ENCODE data around the gene CSGALNACT2. TPM values are rescaled to one million over a fixed set of nuclear protein-coding genes. Genes with fewer than 3 reads are reported as not detected.
A peak's percentile ranks its signal among the peaks of the same experiment; 100 is the strongest.
"Not testable (repeated sequence)": the region's sequence is repeated elsewhere in the genome, so short reads cannot be mapped to it uniquely, and the experiment has no call there.

The CSGALNACT2 gene
- total RNA-seq, 2 experiments from 2014 or later, result 38.0 to 39.7 TPM

DNA sequence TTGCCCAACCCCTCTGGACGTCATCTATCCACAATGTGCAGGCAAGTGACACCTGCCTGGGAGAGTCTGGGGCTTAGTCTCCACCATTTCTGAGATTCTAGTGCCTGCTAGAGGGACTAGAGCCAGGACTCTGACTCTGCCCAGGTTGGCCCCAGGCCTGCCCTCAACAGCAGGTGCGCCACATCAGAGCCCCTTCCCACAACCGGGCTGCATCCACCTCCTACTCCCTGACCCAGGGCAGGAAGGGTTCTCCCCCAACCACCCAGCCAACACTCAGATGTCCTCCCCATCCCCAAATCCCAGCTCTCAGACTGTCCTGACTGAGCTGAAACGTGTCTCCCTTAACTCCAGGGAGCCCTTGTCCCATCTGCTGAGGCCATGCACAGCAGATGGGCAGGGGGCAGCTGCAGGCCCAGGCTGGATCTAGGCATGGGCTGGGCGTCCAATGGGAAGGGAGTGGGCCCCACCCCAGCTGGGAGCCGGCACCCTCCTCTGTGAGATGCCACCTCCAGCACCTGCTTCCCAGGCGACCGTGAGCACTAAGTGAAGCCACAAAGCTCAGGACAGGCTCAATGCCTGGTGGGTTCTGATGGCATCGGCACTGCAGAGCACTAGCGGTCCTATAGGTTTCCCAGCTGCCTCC is 79.4 kb downstream of the CSGALNACT2 start:
- ATAC-seq (no peak), DNase-seq (no peak)
- no peaks in the 10 kb centered on the region for H3K9me3 Mint-ChIP-seq (ENCODE audit: low read depth)
- H3K4me1 Mint-ChIP-seq, result peaks cover 8% of the 10 kb centered on the region
- CTCF ChIA-PET, result interaction anchor here (0.7 to 16.8 kb wide), 3 partner anchors 15 to 38 kb away, joined by 3 to 176 read pairs (median 7); no protein-coding TSS in a partner anchor
- no peak overlapping the region for H3K27ac Mint-ChIP-seq
- H3K4me3 Mint-ChIP-seq, result no peak overlapping the region
- H3K36me3 Mint-ChIP-seq, result no peaks in the 10 kb centered on the region
- H3K27me3 Mint-ChIP-seq, result no peaks in the 10 kb centered on the region

DNA sequence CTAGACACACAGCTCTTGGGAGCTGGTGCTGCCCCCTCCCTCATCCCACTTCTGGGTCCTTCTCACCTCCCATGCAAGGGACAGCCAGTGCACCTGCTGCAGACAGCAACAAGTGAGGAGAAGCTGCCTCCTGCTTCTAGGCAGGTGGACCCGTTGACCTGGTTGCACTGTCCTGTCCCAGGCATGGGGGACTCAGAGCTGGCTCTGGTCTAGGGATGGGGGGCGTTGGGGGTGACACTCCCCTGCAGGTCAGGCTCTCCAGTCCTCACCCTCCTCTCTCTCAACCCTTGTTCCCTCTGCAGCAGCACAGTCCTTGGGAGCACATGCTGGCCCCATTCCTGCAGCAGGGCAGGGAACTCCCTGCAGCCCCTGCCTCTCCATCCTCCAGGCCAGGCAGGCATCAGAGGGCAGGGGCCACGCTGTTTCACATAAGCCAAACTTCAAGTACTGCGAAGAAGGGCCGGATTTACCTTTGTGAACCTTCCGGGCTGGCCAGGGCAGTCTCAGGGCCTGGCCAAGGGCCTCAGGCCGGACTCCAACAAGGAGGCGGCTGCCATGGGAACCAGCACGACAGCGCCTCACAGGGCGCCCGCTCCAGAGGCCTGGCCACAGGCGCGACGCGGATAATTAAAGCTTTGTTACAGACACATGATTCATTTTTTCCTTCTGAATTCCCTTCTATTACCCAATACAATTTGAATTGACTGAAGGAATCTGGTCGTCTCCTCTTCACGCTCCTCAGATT is 80.1 kb downstream of the CSGALNACT2 start:
- ATAC-seq (no peak), DNase-seq (no peak)
- Mint-ChIP-seq H3K4me1 (peaks cover 8% of the 10 kb centered on the region), H3K9me3 (ENCODE audit: low read depth) (no peaks in the 10 kb centered on the region), H3K36me3 (no peaks in the 10 kb centered on the region), H3K27me3 (peaks cover 1% of the 10 kb centered on the region), H3K4me3 (no peak overlapping the region), H3K27ac (no peak overlapping the region)
- CTCF ChIA-PET, result interaction anchor here (2.9 to 16.8 kb wide), 2 partner anchors 16 to 25 kb away, joined by 7 to 176 read pairs; no protein-coding TSS in a partner anchor

DNA sequence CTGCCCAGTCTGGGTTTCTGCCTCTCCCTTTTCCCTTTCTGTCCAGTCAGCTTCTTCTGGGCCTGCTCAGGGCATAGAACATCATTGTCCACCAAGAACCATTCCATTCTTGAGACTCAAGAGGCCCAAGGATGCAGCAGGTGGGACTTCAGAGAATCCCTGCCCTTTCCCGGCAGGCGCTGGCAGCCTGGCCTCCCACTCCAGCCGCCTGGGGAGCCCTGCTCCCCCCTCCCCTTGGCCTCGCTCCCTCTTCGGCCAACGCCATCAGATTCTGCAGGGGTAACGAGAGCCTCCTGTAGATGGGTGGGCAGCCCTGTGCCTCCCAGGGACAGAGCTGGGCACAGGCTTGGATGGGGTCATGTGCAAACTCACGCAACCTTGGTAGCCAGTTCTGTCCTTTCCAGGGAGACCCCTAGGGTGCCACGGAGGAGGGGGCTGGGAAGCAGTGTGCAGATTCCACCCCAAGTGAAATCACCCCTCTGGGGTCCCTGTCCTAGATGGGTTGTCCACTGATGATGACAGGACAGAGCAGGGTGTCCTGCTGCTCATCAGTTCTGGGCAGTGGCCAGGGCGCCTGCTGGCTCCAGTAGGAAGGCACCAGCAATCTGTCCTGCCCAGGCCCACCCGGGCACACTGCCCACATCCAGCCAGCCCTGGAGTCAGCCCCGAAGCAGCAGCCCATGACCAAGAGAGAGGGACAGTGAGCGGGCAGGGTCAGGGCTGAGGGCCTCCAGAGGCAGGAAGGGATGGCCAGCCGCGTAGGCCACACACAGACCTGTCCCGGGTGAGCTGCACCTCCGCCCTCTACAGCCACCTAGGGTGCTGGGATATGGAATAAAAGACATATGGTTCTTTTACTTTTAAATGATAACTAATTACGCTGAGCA is 80.9 kb downstream of the CSGALNACT2 start:
- H3K36me3 Mint-ChIP-seq, result no peaks in the 10 kb centered on the region
- no peak for DNase-seq
- no peak overlapping the region for H3K27ac Mint-ChIP-seq
- CTCF ChIA-PET, result interaction anchor here (0.8 to 16.8 kb wide), 2 partner anchors 9 to 17 kb away, joined by 3 to 176 read pairs; no protein-coding TSS in a partner anchor
- H3K4me1 Mint-ChIP-seq, result peaks cover 8% of the 10 kb centered on the region
- H3K27me3 Mint-ChIP-seq, result peaks cover 4% of the 10 kb centered on the region
- no peak for ATAC-seq
- H3K4me3 Mint-ChIP-seq, result no peak overlapping the region
- H3K9me3 Mint-ChIP-seq (ENCODE audit: low read depth), result no peaks in the 10 kb centered on the region

DNA sequence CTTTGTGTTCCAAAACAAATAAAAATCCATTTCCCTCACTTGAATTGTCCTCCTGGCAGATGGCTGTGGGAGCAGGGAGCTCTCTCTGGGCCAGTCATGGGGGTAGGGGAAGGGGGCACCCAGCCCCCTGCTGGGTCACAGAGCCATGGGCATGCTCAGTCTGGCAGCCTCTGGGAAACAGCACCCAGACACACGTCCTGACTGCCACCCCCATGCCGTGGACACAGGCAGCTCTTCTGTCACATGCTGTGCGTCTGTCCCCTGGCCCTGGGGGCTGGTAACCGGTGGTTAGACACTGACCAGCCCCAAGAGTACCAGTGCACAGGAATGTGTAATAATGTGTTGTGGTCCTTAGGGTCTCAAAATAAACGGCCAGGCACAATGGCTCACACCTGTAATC is 81.6 kb downstream of the CSGALNACT2 start:
- H3K36me3 Mint-ChIP-seq, result no peaks in the 10 kb centered on the region
- CTCF ChIA-PET, result interaction anchor here (0.8 to 16.8 kb wide), 2 partner anchors 8 to 17 kb away, joined by 3 to 176 read pairs; no protein-coding TSS in a partner anchor
- H3K4me3 Mint-ChIP-seq, result no peak overlapping the region
- peaks cover 5% of the 10 kb centered on the region for H3K27me3 Mint-ChIP-seq
- peaks cover 8% of the 10 kb centered on the region for H3K4me1 Mint-ChIP-seq
- no peak for ATAC-seq
- DNase-seq, result no peak
- H3K9me3 Mint-ChIP-seq (ENCODE audit: low read depth), result no peaks in the 10 kb centered on the region
- H3K27ac Mint-ChIP-seq, result no peak overlapping the region

DNA sequence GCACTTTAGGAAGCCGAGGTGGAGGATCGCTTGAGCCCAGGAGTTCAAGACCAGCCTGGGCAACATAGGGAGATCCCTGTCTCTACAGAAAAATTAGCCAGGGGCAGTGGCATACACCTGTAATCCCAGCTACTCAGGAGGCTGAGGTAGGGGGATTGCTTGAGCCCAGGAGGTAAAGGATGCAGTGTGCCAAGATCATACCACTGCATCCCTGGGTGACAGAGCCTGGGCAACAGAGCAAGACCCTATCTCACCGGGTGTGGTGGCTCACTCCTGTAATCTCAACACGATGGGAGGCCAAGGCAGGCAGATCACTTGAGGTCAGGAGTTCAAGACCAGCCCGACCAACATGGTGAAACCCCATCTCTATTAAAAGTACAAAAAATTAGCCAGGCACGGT is 82.0 kb downstream of the CSGALNACT2 start:
- H3K4me3 Mint-ChIP-seq; H3K27me3 Mint-ChIP-seq; ATAC-seq; DNase-seq; H3K36me3 Mint-ChIP-seq; H3K9me3 Mint-ChIP-seq (ENCODE audit: low read depth); H3K27ac Mint-ChIP-seq: not testable (repeated sequence)
- H3K4me1 Mint-ChIP-seq, result peaks cover 12% of the 10 kb centered on the region
- CTCF ChIA-PET, result interaction anchor here (0.7 to 16.8 kb wide), 3 partner anchors 18 to 294 kb away, joined by 3 to 176 read pairs (median 11); no protein-coding TSS in a partner anchor

- peaks cover 9% of the 10 kb centered on the region for H3K27me3 Mint-ChIP-seq
- no peak overlapping the region for H3K4me3 Mint-ChIP-seq
- H3K4me1 Mint-ChIP-seq, result peaks cover 18% of the 10 kb centered on the region
- H3K36me3 Mint-ChIP-seq, result peaks cover 1% of the 10 kb centered on the region
- H3K9me3 Mint-ChIP-seq (ENCODE audit: low read depth), result no peaks in the 10 kb centered on the region
- H3K27ac Mint-ChIP-seq, result no peak overlapping the region
- CTCF ChIA-PET, result interaction anchor here (0.7 to 16.8 kb wide), 6 partner anchors 10 to 294 kb away, joined by 3 to 176 read pairs (median 4); no protein-coding TSS in a partner anchor
- DNase-seq, result peak; percentile 39
- ATAC-seq, result peak; percentile 48
Observed at GRCh38 chr10:43220657-43221418, 82.6 kb downstream of the CSGALNACT2 start.

- peaks cover 1% of the 10 kb centered on the region for H3K36me3 Mint-ChIP-seq
- H3K9me3 Mint-ChIP-seq (ENCODE audit: low read depth), result no peaks in the 10 kb centered on the region
- H3K4me3 Mint-ChIP-seq, result no peak overlapping the region
- peaks cover 22% of the 10 kb centered on the region for H3K4me1 Mint-ChIP-seq
- no peak overlapping the region for H3K27ac Mint-ChIP-seq
- DNase-seq, result peak; percentile 46
- CTCF ChIA-PET, result interaction anchor here (0.6 to 16.8 kb wide), 7 partner anchors 8 to 127 kb away, joined by 3 to 176 read pairs (median 3); no protein-coding TSS in a partner anchor
- H3K27me3 Mint-ChIP-seq, result peaks cover 9% of the 10 kb centered on the region
- peak; percentile 37 for ATAC-seq
Observed at GRCh38 chr10:43221419-43222209, 83.4 kb downstream of the CSGALNACT2 start.

DNA sequence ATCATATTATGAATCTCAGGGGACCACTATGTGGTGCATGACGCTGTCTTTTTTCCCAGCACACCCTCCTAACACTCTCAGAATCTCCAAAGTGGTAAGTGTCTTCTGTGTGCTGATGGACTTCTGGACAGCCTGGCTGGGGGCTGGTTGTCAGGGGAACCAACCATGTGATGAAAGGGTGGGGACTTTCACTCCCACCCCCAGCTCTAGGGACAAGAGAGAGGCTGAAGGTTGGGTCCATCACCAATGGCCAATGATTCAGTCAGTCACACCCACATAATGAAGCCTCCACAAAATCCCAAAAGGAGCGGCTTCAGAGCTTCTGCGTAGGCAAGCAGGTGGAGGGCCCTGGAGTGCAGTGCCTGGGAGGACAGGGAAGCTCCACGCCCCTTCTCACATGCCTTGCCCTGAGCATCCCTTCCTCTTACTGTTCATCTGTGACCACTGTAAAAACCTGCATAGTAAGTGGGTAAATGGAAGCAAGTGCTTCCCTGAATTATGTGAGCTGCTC is 84.0 kb downstream of the CSGALNACT2 start:
- Mint-ChIP-seq H3K4me3 (no peak overlapping the region), H3K4me1 (peaks cover 27% of the 10 kb centered on the region), H3K36me3 (peaks cover 1% of the 10 kb centered on the region), H3K27me3 (peaks cover 9% of the 10 kb centered on the region), H3K27ac (no peak overlapping the region), H3K9me3 (ENCODE audit: low read depth) (no peaks in the 10 kb centered on the region)
- DNase-seq, result no peak
- CTCF ChIA-PET, result interaction anchor here (1.1 to 16.8 kb wide), 4 partner anchors 7 to 127 kb away, joined by 3 to 176 read pairs (median 5); no protein-coding TSS in a partner anchor
- ATAC-seq, result no peak

GRCh38 chr10:43223056-43223455 is 84.8 kb downstream of the CSGALNACT2 start:
- Mint-ChIP-seq H3K9me3 (ENCODE audit: low read depth) (no peaks in the 10 kb centered on the region), H3K4me1 (peaks cover 32% of the 10 kb centered on the region), H3K36me3 (peaks cover 1% of the 10 kb centered on the region), H3K4me3 (no peak overlapping the region), H3K27me3 (peaks cover 9% of the 10 kb centered on the region), H3K27ac (no peak overlapping the region)
- CTCF ChIA-PET, result interaction anchor here (1.1 to 16.8 kb wide), 4 partner anchors 8 to 126 kb away, joined by 3 to 176 read pairs (median 5); no protein-coding TSS in a partner anchor
- DNase-seq (no peak), ATAC-seq (no peak)

DNA sequence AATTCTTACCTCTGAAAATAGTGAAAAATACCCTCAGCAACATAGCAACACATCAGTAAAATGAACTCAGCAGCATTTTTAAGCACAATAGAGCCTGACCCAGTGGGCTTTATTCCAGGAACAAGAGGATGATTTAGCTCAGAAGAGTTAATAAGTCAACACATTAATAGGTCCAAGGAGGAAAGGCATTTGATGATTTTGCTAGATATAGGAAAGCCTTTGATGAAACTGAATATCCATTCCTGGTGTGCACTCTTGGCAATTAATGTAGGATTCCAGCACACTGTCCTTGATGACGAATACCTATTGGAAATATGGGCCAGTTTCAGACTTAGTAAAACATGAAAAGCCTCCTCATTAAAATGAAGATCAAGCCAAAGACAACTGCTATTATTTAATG is 86.1 kb downstream of the CSGALNACT2 start:
- H3K27ac Mint-ChIP-seq, result no peak overlapping the region
- H3K27me3 Mint-ChIP-seq, result peaks cover 16% of the 10 kb centered on the region
- no peak overlapping the region for H3K4me3 Mint-ChIP-seq
- no peaks in the 10 kb centered on the region for H3K9me3 Mint-ChIP-seq (ENCODE audit: low read depth)
- peaks cover 1% of the 10 kb centered on the region for H3K36me3 Mint-ChIP-seq
- CTCF ChIA-PET, result interaction anchor here (1.5 to 16.8 kb wide), 2 partner anchors 22 to 31 kb away, joined by 6 to 176 read pairs; no protein-coding TSS in a partner anchor
- peaks cover 43% of the 10 kb centered on the region for H3K4me1 Mint-ChIP-seq
- DNase-seq, result no peak
- ATAC-seq, result no peak

DNA sequence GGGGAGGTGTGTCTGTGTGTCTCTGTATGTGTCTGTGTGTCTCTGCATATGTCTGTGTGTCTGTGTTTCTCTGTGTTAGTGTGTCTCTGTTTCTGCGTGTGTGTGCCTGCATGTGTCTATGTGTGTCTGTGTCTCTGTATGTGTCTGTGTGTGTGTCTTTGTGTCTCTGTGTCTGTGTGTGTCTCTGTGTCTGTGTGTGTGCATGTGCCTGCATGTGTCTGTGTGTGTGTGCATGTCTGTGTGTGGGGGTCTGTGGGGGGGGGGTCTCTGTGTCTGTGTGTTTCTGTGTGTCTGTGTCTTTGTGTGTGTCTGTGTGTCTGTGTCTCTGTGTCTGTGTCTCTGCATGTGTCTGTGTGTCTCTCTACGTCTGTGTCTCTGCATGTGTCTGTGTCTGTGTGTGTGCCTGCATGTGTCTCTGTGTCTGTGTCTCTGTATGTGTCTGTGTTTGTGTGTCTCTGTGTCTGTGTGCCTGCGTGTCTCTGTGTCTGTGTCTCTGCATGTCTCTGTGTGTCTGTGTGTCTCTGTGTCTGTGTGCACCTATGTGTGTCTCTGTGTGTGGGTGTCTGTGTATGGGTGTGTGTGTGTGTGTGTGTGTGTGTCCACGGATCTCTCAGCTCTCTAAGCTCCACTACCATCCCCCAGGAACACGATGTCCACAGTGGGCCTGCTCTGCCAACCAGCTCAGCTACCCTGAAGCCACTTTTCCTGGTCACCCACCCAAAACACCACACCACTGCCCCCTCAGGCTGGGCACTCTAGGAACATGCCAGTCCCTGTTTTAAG is 87.0 kb downstream of the CSGALNACT2 start:
- Mint-ChIP-seq H3K4me1 (peaks cover 45% of the 10 kb centered on the region), H3K4me3 (no peak overlapping the region), H3K36me3 (peaks cover 1% of the 10 kb centered on the region), H3K27ac (no peak overlapping the region), H3K9me3 (ENCODE audit: low read depth) (no peaks in the 10 kb centered on the region), H3K27me3 (peaks cover 16% of the 10 kb centered on the region)
- CTCF ChIA-PET, result interaction anchor here (1.5 to 16.8 kb wide), 2 partner anchors 23 to 30 kb away, joined by 6 to 176 read pairs; no protein-coding TSS in a partner anchor
- ATAC-seq (no peak), DNase-seq (no peak)

All from activated CD8-positive, alpha-beta memory T cell treated with anti-CD3 and anti-CD28 coated beads, Interleukin-2, amount 10 ng/mL, durations not matched to agents 7 days and 5 days (primary cell).